SK-N-SH (cell line): ENCODE results near the gene RAD51B.

Experiments used
- NRF1 ChIP-seq: IDR thresholded peaks from 2 replicates; pipeline ENCODE4 v1.6.1; 2012; ENCODE audit warnings: low read depth, mild to moderate bottlenecking, low read length
- USF1 ChIP-seq: IDR thresholded peaks from 2 replicates; pipeline ENCODE4 v1.4.0; 2012; ENCODE audit warnings: low read depth, borderline replicate concordance
- TF ChIP-seq, protein P1 (sequence below): fragments of 200-600 bp; sonication (generic); IDR thresholded peaks from 2 replicates; pipeline ENCODE4 v1.6.1; 2017; ENCODE audit warnings: antibody characterized with exemption, mild to moderate bottlenecking, moderate library complexity

- TF ChIP-seq USF1 (no peak), NRF1 (no peak)
- TF ChIP-seq, protein P1, sequence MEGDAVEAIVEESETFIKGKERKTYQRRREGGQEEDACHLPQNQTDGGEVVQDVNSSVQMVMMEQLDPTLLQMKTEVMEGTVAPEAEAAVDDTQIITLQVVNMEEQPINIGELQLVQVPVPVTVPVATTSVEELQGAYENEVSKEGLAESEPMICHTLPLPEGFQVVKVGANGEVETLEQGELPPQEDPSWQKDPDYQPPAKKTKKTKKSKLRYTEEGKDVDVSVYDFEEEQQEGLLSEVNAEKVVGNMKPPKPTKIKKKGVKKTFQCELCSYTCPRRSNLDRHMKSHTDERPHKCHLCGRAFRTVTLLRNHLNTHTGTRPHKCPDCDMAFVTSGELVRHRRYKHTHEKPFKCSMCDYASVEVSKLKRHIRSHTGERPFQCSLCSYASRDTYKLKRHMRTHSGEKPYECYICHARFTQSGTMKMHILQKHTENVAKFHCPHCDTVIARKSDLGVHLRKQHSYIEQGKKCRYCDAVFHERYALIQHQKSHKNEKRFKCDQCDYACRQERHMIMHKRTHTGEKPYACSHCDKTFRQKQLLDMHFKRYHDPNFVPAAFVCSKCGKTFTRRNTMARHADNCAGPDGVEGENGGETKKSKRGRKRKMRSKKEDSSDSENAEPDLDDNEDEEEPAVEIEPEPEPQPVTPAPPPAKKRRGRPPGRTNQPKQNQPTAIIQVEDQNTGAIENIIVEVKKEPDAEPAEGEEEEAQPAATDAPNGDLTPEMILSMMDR: no peak
Observed at GRCh38 chr14:68666236-68666635, 846.7 kb downstream of the RAD51B start.
